A549 (cell line): Measurements from ENCODE around the gene TMEM88. TPM values are rescaled to one million over a fixed set of nuclear protein-coding genes. Genes with fewer than 3 reads are reported as not detected.

ENCODE experiments used
- ATAC-seq, 2 experiments: fragments of 200-7000 bp in 1 of 2; fragments of >200 bp in 1 of 2; cut with Nextera tagmentation in 1 of 2; cut with Tn5 transposase in 1 of 2; 3 replicates each; pipeline versions ENCODE4 v1.8.0 to v1.9.1; 2018 to 2020; ENCODE audit warnings: mild to moderate bottlenecking in 1 of 2, moderate library complexity in 1 of 2
- CTCF ChIA-PET: fragments of 300-600 bp; sonication (Branson Sonifier 250); formaldehyde crosslinking; extraction: SDS; loops from one replicate; lab custom pipeline; 2021; ENCODE audit warnings: antibody characterized with exemption, inconsistent platforms; lab: Yijun Ruan, JAX
- POLR2A ChIA-PET: fragments of 350-600 bp; formaldehyde crosslinking; extraction: SDS; loops from one replicate; lab custom pipeline; 2021; ENCODE audit warnings: antibody characterized with exemption, inconsistent platforms; lab: Yijun Ruan, JAX
- DNase-seq, 2 experiments: peaks; one replicate each; pipeline versions ENCODE4 v3.0.0 to v3.0.0-alpha.2; 2011 to 2016; ENCODE audit warnings: low read depth in 1 of 2, low spot score in 1 of 2
- FAIRE-seq: peaks from 2 replicates; lab custom pipeline; 2011; peaks lifted over from hg19 to GRCh38; lab: Jason Lieb, UNC
- H3K27ac ChIP-seq, 2 experiments: fragments of >200 bp; sonication (Bioruptor Twin); formaldehyde crosslinking; 3 replicates each; pipeline ENCODE4 v1.5.1; 2016 to 2017
- H3K4me1 ChIP-seq: fragments of >200 bp; sonication (Bioruptor Twin); formaldehyde crosslinking; 3 replicates; pipeline ENCODE4 v1.6.1; 2016
- H3K4me2 ChIP-seq: fragments of >200 bp; sonication (Bioruptor Twin); formaldehyde crosslinking; 3 replicates; pipeline ENCODE4 v1.6.1; 2016
- H3K4me3 ChIP-seq: fragments of >200 bp; sonication (Bioruptor Twin); formaldehyde crosslinking; 3 replicates; pipeline ENCODE4 v1.5.1; 2016
- H3K9me3 ChIP-seq: fragments of >200 bp; sonication (Bioruptor Twin); formaldehyde crosslinking; 3 replicates; pipeline ENCODE4 v1.6.1; 2016
- CBX2 ChIP-seq: fragments of 200-600 bp; sonication (generic); IDR thresholded peaks from 2 replicates; pipeline ENCODE4 v1.6.1; 2016; ENCODE audit warnings: low read depth, mild to moderate bottlenecking, borderline replicate concordance
- CEBPB ChIP-seq, 2 experiments: fragments of >200 bp in 1 of 2; sonication (Bioruptor Twin) in 1 of 2; formaldehyde crosslinking in 1 of 2; IDR thresholded peaks; 2 replicates each; pipeline ENCODE4 v1.6.1; 2012 to 2016
- CHD2 ChIP-seq: fragments of 150-350 bp; IDR thresholded peaks from 2 replicates; pipeline ENCODE4 v1.6.1; 2014; ENCODE audit warnings: low read length; ENCODE audit not compliant: partially characterized antibody
- EHF ChIP-seq: fragments of 250-450 bp; sonication (Bioruptor Pico); IDR thresholded peaks from 2 replicates; pipeline ENCODE4 v1.5.0; 2020; ENCODE audit warnings: mild to moderate bottlenecking
- EHMT2 ChIP-seq: fragments of 200-600 bp; sonication (generic); IDR thresholded peaks from 2 replicates; pipeline ENCODE4 v1.6.1; 2016; ENCODE audit warnings: antibody characterized with exemption, low read depth, mild to moderate bottlenecking, moderate library complexity
- FOSB ChIP-seq: fragments of 250-450 bp; sonication (Bioruptor Pico); IDR thresholded peaks from 2 replicates; pipeline ENCODE4 v1.5.0; 2020; ENCODE audit warnings: mild to moderate bottlenecking, moderate library complexity
- GATA3 ChIP-seq: IDR thresholded peaks from 2 replicates; pipeline ENCODE4 v1.6.1; 2012; ENCODE audit warnings: borderline replicate concordance
- HDAC2 ChIP-seq: fragments of 200-600 bp; sonication (generic); IDR thresholded peaks from 2 replicates; pipeline ENCODE4 v1.6.1; 2016
- HEYL ChIP-seq: fragments of 250-450 bp; sonication (Bioruptor Pico); IDR thresholded peaks from 2 replicates; pipeline ENCODE4 v1.8.0; 2021; ENCODE audit warnings: mild to moderate bottlenecking, moderate library complexity
- HOXA7 ChIP-seq: fragments of 250-450 bp; sonication (Bioruptor Pico); IDR thresholded peaks from 2 replicates; pipeline ENCODE4 v1.5.0; 2020; ENCODE audit warnings: mild to moderate bottlenecking, moderate library complexity
- HOXB5 ChIP-seq: fragments of 250-450 bp; sonication (Bioruptor Pico); IDR thresholded peaks from 2 replicates; pipeline ENCODE4 v1.5.0; 2020; ENCODE audit warnings: mild to moderate bottlenecking, moderate library complexity
- KDM1A ChIP-seq: fragments of 200-600 bp; sonication (generic); IDR thresholded peaks from 2 replicates; pipeline ENCODE4 v1.6.1; 2016; ENCODE audit warnings: low read depth, mild to moderate bottlenecking
- MAFK ChIP-seq: fragments of 450-650 bp; IDR thresholded peaks from 2 replicates; pipeline ENCODE4 v1.6.1; 2014; ENCODE audit not compliant: partially characterized antibody
- MAZ ChIP-seq: fragments of 150-350 bp; IDR thresholded peaks from 2 replicates; pipeline ENCODE4 v1.6.1; 2014; ENCODE audit warnings: antibody characterized with exemption, low read depth, low read length, borderline replicate concordance
- NPAS2 ChIP-seq: fragments of 250-450 bp; sonication (Bioruptor Pico); IDR thresholded peaks from 2 replicates; pipeline ENCODE4 v1.8.0; 2022; ENCODE audit warnings: mild to moderate bottlenecking, moderate library complexity, borderline replicate concordance
- NR3C1 ChIP-seq: fragments of >200 bp; sonication (Bioruptor Twin); formaldehyde crosslinking; IDR thresholded peaks from 3 replicates; pipeline ENCODE4 v1.6.1; 2017
- PHF8 ChIP-seq: fragments of 200-600 bp; sonication (generic); IDR thresholded peaks from 2 replicates; pipeline ENCODE4 v1.6.1; 2016; ENCODE audit warnings: low read depth, mild to moderate bottlenecking, antibody characterized with exemption, moderate library complexity, borderline replicate concordance
- POLR2A ChIP-seq: IDR thresholded peaks from 2 replicates; pipeline ENCODE4 v1.6.1; 2012; ENCODE audit warnings: mild to moderate bottlenecking, low read length
- RAD21 ChIP-seq, 2 experiments: fragments of >200 bp in 1 of 2; sonication (Bioruptor Twin) in 1 of 2; formaldehyde crosslinking in 1 of 2; IDR thresholded peaks in 1 of 2; conservative IDR thresholded peaks in 1 of 2; 2 replicates in 1 of 2; 3 replicates in 1 of 2; pipeline ENCODE4 v1.6.1; 2012 to 2018; ENCODE audit warnings: inconsistent platforms in 1 of 2
- RARB ChIP-seq: fragments of 250-450 bp; sonication (Bioruptor Pico); IDR thresholded peaks from 2 replicates; pipeline ENCODE4 v1.8.0; 2021; ENCODE audit warnings: mild to moderate bottlenecking, moderate library complexity
- SMC3 ChIP-seq: fragments of >200 bp; sonication (Bioruptor Twin); formaldehyde crosslinking; IDR thresholded peaks from 3 replicates; pipeline ENCODE4 v1.6.1; 2018; ENCODE audit warnings: inconsistent platforms
- ZC3H11A ChIP-seq: fragments of 450-650 bp; IDR thresholded peaks from 2 replicates; pipeline ENCODE4 v1.6.1; 2014; ENCODE audit warnings: antibody characterized with exemption, mild to moderate bottlenecking
- ZSCAN20 ChIP-seq: fragments of 250-450 bp; sonication (Bioruptor Pico); IDR thresholded peaks from 2 replicates; pipeline ENCODE4 v1.8.0; 2022; ENCODE audit warnings: mild to moderate bottlenecking, moderate library complexity
- WGBS: methylation state at CpG from one replicate; pipeline ENCODE4 v1.1.6; 2017; ENCODE audit errors: missing lambda C conversion rate; 5-methylcytosine and 5-hydroxymethylcytosine counted together
- polyA plus RNA-seq, 4 experiments: library from polyadenylated mRNA; depleted of rRNA in 3 of 4; stranded (reverse); fragments of >200 nt; fragmentation: RNase III in 1 of 4; extraction: RNeasy Plus Mini Kit Qiagen cat#74134 plus additional on column Dnase treatment in 1 of 4; gene quantifications; 2 replicates in 3 of 4; 3 replicates in 1 of 4; pipeline ENCODE4 v1.2.3, GENCODE V29; 2011 to 2017
- TF ChIP-seq, protein P1 (sequence below): fragments of >200 bp; sonication (Bioruptor Twin); formaldehyde crosslinking; IDR thresholded peaks from 3 replicates; pipeline ENCODE4 v1.5.1; 2016
- TF ChIP-seq, protein P2 (sequence below): IDR thresholded peaks from 2 replicates; pipeline ENCODE4 v1.6.1; 2012

TMEM88 gene
- polyA plus RNA-seq, 2 of the 4 experiments (the other 2 are of a cell fraction): 0.17 to 0.48 TPM

DNA sequence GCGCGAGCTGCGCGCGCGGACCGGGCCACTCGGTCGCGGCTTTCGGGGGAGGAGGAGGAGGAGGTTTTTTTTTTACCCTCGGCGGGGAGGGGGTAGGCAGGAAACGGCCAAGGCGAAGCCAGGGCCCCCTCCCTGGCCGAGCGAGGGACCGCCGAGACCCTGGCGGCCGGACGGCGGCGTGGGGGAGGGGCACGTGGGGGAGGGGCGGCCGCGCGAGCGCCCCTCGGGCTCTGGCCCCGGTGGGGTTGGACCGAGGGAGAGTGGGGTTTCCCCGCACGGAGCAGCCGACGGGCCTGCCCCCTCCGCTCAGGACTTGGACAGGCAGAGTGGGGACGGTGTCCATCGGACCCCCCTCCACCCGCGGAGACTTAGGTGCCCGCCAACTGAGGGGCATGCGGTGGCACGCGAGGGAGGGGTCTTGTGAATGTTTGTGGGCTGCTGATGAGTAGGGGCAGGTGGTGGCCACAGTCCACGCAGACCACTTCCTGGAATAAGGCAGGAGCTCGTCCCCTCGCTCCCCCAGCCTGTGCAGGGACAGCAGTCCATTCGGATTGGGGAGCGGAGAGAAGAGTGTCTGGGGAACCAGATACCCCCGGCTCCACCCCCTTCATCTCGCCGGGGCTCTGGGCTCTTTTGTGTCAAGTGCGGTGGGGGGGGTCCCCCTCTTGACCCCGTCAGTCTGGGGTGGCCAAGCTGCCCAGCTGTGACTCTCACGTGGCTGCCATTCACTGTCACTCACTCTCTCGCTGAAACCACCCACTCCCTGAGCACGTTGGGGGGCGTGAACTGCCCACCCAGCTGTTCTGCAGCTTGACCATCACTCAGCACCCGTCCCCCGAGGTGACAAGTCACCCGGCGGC is 30.7 kb downstream of the TMEM88 start (continued):
- TF ChIP-seq NR3C1: no peak
- 0 out of 2 replicates have a peak, but pooled peaks have one; percentile 11 for TF ChIP-seq GATA3

DNA sequence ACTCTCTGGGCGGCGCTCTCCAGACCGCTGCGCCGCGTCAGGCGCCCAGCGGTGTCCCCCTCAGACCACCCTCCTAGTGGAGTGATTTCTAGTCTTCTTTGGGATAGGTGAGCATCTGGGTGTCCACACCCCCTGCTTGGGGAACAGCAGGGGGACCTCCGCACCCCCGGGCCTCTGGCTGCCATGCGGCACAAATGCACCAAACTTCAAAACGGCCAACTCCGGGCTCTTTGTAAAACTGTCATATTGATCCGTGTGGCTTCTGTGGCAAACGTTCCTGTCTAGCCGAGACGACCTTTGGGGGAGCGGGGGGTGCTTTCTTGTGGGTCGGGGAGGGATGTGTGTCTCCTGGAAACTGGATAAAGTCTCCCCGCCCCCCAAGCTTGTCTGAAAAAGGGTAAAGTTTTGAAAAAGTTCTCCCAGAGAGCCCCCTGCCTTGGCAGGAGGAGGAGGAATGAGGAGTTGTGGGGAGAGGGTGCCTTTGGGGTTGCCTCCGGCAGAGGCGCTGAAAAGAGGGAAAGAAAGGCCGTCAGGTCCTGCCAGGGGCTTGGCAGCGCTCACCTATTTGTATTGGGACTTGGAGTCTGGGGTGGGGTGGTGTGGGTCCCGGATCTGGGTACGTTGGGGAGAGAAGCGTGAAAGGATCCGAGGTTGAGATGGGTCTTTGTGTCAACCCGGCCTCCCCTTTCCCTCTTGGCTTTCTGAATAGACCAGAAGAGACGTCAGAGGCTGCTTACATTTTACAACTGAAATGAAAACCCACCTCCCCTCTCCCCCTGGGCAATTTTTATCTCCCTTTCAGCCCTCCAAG is 31.6 kb downstream of the TMEM88 start:
- TF ChIP-seq NR3C1 (no peak), HOXA7 (no peak), EHF (no peak), EHMT2 (no peak), SMC3 (no peak), CHD2 (peak; percentile 17), HDAC2 (no peak), MAFK (no peak), MAZ (0 out of 2 replicates have a peak, but pooled peaks have one; percentile 3), CEBPB (IDR thresholded peaks at IDR 0.05) (no peak), KDM1A (no peak), FOSB (no peak), POLR2A (peak; percentile 20; the same call in 1 of the 2 replicates), PHF8 (no peak), CBX2 (no peak), ZSCAN20 (CRISPR knock-in tag) (no peak), ZC3H11A (no peak), HOXB5 (CRISPR knock-in tag) (no peak), RAD21 (conservative IDR thresholded peaks at IDR 0.05 in 1 of 2, IDR thresholded peaks at IDR 0.05 in 1 of 2) (no peak), HEYL (CRISPR knock-in tag) (no peak), RARB (CRISPR knock-in tag) (no peak), NPAS2 (CRISPR knock-in tag) (no peak)
- TF ChIP-seq, protein P1, sequence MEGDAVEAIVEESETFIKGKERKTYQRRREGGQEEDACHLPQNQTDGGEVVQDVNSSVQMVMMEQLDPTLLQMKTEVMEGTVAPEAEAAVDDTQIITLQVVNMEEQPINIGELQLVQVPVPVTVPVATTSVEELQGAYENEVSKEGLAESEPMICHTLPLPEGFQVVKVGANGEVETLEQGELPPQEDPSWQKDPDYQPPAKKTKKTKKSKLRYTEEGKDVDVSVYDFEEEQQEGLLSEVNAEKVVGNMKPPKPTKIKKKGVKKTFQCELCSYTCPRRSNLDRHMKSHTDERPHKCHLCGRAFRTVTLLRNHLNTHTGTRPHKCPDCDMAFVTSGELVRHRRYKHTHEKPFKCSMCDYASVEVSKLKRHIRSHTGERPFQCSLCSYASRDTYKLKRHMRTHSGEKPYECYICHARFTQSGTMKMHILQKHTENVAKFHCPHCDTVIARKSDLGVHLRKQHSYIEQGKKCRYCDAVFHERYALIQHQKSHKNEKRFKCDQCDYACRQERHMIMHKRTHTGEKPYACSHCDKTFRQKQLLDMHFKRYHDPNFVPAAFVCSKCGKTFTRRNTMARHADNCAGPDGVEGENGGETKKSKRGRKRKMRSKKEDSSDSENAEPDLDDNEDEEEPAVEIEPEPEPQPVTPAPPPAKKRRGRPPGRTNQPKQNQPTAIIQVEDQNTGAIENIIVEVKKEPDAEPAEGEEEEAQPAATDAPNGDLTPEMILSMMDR: no peak
- TF ChIP-seq, protein P2, sequence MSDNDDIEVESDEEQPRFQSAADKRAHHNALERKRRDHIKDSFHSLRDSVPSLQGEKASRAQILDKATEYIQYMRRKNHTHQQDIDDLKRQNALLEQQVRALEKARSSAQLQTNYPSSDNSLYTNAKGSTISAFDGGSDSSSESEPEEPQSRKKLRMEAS: peak; percentile 11
- peak; percentile 51 to 69 for DNase-seq
- peak; percentile 43 for FAIRE-seq
- Histone ChIP-seq H3K4me2 (peak overlapping the region; percentile 92), H3K4me3 (peak overlapping the region; percentile 70), H3K9me3 (no peaks in the 10 kb centered on the region), H3K27ac (peak overlapping the region; percentile 98), H3K4me1 (peaks cover 38% of the 10 kb centered on the region)
- ATAC-seq: peak; percentile 27 to 40; a peak in 5 of 6 replicates
- under 1% methylated on average over 29 of the region's 30 CpGs for WGBS
- POLR2A ChIA-PET: interaction anchor here (0.6 to 1.8 kb wide), 4 partner anchors 10 to 148 kb away, joined by 3 to 8 read pairs (median 4); partner anchors contain the start of gene NAA38
- CTCF ChIA-PET: interaction anchor here (1.2 to 1.4 kb wide), 5 partner anchors 12 to 171 kb away, joined by 3 to 7 read pairs (median 4); no protein-coding TSS in a partner anchor
